Activated CD8-positive, alpha-beta memory T cell treated with anti-CD3 and anti-CD28 coated beads for 1 hour (primary cell): Measurements from ENCODE around the gene CTTN.

ENCODE experiments used
- DNase-seq, 2 donors: peaks; one replicate each; pipeline ENCODE4 v3.0.0-alpha.2; 2020; ENCODE audit warnings: low read depth in 1 of 2; ENCODE audit errors: extremely low read depth in 1 of 2

The CTTN gene

DNA sequence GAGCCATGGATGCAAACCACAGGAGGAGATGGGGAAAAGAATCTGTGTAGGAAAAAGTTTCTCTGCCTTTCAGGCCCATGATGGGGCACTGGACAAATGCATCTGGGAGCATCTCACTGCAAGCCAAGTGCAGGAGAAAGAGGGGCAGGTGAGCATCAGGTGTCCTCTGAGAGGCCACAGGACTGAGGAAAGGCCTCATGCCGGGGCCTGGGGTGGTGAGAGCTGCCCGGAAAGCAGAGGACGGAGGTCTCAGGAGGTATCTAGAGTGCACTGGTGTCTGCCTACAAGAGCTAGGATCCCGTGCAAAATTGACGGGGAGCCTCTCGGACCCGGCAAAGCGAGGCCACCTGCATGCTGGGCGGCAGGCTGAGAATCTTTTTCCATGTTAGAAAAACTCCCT is 73.9 kb downstream of the CTTN start:
- no peak for DNase-seq

DNA sequence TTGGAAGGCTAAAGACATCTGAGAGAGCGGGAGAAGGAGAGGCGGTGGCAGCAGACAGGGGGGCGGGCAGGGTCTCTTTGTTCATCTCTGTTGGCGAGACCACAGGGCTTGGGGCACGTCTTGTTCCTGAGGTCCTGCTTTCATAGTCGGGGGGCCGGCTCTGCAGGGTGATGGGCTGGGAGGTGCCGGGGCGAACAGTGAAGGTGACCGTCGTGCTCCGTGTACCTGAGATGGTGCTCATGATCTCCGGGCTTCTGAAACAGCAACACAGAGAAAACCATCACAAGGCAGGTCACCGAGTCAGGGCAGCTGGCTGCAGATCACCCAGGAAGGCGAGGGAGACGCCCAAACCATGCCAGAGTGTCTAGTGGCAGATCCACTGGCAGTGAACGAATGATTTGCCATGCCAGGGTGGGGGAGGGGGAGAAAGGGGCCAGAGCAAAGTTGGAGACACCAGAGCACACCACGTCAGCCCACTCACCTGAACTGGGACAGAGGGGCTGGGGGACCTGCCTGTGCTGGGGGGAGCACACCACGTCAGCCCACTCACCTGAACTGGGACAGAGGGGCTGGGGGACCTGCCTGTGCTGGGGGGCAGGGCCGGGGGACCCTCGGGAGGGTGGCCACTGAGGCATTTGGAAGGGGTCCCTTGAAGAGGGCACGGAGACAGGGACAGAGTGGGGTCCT is 75.0 kb downstream of the CTTN start:
- DNase-seq = no peak

GRCh38 chr11:70473873-70474690 is 75.8 kb downstream of the CTTN start:
- DNase-seq = no peak

DNA sequence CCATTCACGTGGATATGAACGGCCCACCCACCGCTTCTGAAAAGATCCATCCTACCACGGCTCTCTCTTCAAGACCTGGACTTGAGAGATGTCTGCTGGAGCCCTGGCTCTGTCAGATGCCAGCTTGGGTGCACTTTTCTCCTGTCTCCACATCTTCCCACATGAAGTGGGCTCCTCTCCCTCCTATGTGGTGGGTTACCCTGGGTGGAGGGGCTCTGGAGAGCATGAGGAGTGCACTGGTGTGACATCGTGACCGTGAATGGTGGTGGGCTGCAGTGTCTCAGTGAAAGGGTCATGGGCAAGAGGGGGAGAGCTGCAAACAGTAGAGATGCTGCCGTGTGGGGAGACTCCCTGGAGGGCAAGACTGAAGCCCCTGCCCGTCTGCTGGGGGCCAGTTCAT is 76.4 kb downstream of the CTTN start:
- DNase-seq = no peak

DNA sequence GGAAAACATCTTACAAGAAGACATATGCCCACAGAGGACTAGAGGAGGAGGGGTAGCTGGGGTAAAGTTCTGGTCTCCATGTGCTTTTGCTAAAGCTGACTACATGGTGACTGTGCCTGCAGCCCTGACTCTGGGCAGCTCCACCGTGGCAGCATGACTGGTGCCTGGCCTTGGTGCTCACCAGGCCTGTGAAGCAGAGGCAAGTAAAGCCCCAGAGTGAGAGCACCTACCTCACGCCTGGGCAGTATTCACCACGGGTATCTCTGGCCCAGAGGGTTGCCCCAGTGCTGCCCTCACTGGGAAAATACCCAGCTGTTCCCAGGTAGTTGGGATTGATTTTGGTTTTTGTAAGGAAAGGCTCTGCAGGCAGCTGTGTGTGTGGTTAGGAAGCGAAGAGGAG is 78.3 kb downstream of the CTTN start:
- DNase-seq = no peak

- no peak for DNase-seq
Measured at GRCh38 chr11:70477176-70477575, 78.8 kb downstream of the CTTN start.

DNA sequence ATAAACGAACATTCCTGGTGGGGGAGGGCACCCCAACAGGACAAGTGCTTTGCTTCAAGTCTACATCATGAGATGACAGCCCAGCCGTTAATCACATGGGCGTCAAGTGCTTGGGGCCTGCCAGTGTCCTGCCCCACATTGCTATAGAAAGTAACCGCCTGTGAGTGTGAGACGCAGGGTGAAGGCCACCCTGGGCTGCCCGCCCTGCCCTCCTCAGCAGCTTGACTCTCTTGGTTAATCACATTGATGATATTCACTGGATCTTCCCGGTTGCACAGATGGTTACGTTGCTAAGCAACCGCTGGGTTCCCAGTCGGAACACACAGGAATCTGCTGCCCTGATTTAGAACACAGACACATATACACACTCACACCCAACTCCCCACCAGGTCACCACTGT is 79.3 kb downstream of the CTTN start:
- no peak for DNase-seq

DNA sequence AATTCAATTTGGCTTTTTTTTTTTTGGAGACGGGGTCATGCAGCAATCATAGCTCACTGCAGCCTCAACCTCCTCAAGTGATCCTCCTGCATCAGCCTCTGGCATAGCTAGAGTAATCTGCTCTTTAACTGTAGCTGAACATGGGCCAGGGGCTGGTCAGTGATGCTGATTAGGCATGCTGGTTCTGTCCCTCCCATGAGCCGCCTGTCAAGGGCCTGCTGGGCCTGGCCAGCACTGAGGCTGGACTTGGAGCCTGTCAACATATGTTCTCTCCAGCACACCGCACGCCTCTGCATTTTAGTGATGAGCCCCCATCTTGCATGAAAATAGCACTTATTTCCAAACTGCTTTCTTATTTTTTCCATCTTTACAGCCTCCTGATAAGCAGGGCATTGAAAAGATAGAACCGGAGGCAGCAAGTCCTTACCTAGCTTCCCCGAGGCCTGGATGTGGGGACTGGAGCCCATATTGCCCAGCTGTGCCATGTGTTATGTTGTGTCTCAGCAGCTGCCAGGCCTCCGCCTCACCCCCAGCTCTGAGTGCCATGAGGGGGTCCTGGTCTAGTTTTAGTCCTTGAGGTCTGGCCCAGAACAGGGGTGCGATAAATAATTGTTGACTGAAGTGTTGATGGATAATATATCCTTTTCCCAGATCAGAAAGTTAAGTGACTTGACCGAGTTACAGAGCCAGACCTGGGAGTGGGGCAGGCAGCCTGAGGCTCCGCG is 80.0 kb downstream of the CTTN start:
- no peak for DNase-seq

DNA sequence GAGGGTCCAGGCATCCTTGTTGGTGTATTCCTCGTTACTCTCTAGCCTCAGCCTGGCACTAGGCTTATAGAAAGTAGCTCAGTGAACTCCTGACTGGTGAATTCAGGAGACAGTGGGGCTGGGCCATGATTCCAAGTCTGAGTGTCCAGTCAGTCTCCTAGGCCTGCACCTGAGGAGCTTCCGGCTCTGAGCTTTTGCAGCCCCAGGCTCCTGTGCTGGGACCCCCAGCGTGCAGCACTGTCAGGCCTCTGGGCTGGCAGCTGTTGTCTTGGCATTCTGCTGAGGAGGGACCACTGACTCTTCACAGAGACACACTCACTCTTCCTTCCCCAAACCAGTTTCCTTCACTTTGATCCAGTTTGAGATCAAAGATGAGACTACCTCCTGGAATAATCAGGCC is 82.4 kb downstream of the CTTN start:
- no peak for DNase-seq

- no peak for DNase-seq
Measured at GRCh38 chr11:70481625-70482528, 83.5 kb downstream of the CTTN start.

GRCh38 chr11:70482529-70482917 is 84.2 kb downstream of the CTTN start:
- DNase-seq = no peak

DNA sequence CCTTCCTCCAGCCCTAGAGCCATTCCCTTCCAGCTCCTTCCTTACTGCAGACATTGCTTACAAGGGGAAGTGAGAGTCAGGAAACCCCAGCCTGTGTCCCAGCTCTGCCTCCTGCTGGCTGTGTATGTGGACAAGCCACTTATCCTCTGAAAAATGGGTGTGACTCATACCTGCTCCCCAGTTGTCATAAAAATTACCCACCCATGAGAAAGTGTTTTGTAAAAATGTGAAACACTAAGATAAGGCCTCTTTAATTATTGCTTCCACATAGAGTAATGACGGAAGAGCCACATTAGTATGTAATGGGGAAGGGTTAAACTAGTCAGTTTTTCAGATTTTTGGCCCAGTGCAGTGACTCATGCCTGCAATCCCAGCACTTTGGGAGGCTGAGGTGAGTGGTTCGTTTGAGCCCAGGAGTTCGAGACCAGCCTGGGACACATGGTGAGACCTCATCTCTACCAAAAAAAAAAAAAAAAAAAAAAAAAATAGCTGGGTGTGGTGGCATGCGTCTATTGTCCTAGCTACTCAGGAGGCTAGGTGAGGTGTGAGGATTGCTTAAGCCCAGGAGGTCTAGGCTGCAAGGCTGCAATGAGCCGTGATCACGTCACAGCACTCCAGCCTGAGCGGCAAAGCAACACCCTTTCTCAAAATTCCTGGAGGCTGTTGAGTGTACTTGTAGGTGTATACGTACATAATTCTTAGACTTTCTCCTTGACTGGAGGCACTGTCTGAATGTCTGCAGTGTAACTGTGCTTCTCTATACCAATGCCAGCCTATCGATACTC is 84.9 kb downstream of the CTTN start:
- DNase-seq = no peak

DNA sequence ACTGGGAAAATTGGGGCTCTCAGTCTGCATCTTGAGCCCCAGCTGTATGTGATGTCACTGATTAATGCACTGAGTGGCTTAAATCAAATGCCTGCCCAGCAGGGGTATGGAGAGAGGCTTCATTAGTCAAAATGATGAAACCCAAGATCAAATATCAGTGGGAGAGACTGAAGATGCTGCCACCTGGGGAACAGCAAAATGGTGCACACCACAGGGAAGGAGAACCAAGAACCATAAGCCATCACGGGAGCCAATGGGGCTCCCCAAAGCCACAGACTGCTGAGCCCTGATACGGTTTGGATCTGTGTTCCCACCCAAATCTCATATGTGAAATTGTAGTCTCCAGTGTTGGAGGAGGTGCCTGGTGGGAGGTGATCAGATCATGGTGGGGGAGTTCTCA is 85.6 kb downstream of the CTTN start:
- no peak for DNase-seq

- DNase-seq = no peak
Measured at GRCh38 chr11:70485326-70486025, 87.1 kb downstream of the CTTN start.

- DNase-seq = no peak
Measured at GRCh38 chr11:70486026-70486415, 87.7 kb downstream of the CTTN start.
